ENCODE results near the gene PTH1R.

- TF ChIP-seq CTCF (IDR thresholded peaks at IDR 0.05) (no peak), POLR2AphosphoS5 (IDR thresholded peaks at IDR 0.05) (no peak), POLR2A (IDR thresholded peaks at IDR 0.05; ENCODE audit: low read depth) (no peak), EP300 (IDR thresholded peaks at IDR 0.05) (no peak)
These were observed 75.3 kb downstream of the PTH1R start for GRCh38 chr3:46952813-46953212.

Data from esophagus muscularis mucosa (tissue), 4 donors.